Gastroesophageal sphincter (tissue), 4 donors: ENCODE data around the gene BORCS6. TPM values are rescaled to one million over a fixed set of nuclear protein-coding genes. Genes with fewer than 3 reads are reported as not detected.
A peak's percentile ranks its signal among the peaks of the same experiment; 100 is the strongest.
"Not testable (repeated sequence)": the region's sequence is repeated elsewhere in the genome, so short reads cannot be mapped to it uniquely, and the experiment has no call there.

ENCODE experiments used
- ATAC-seq: fragments of 150-250 bp; one replicate; pipeline ENCODE4 v1.9.1; 2016; ENCODE audit warnings: mild to moderate bottlenecking, moderate library complexity
- H3K27ac ChIP-seq, 4 donors: fragments of 200-600 bp; sonication (generic) in 3 of 4; 1 replicate in 3 of 4; 2 replicates in 1 of 4; pipeline ENCODE4 v1.5.1; 2016 to 2019
- H3K27me3 ChIP-seq: fragments of 200-600 bp; sonication (generic); one replicate; pipeline ENCODE4 v1.5.1; 2019
- H3K36me3 ChIP-seq, 2 donors: fragments of 200-600 bp; sonication (generic); one replicate each; pipeline ENCODE4 v1.5.1; 2019; ENCODE audit warnings: control low read depth in 1 of 2
- H3K4me1 ChIP-seq, 3 donors: fragments of 200-600 bp; sonication (generic); 1 replicate in 2 of 3; 2 replicates in 1 of 3; pipeline ENCODE4 v1.5.1; 2016 to 2019; ENCODE audit warnings: control low read depth in 2 of 3
- H3K4me3 ChIP-seq, 2 donors: fragments of 200-600 bp; sonication (generic); one replicate each; pipeline ENCODE4 v1.5.1; 2019; ENCODE audit warnings: mild to moderate bottlenecking in 1 of 2, moderate library complexity in 1 of 2
- H3K9me3 ChIP-seq, 3 donors: fragments of 200-600 bp; sonication (generic); one replicate each; pipeline ENCODE4 v1.5.1; 2017 to 2019; ENCODE audit warnings: control low read depth in 2 of 3
- CTCF ChIP-seq, 4 experiments: fragments of 200-600 bp in 2 of 4; fragments of 450-650 bp in 2 of 4; sonication (generic) in 1 of 4; IDR thresholded peaks; one replicate each; pipeline ENCODE4 v1.5.1; 2017 to 2019; ENCODE audit warnings: antibody characterized with exemption in 4 of 4, mild to moderate bottlenecking in 2 of 4, moderate library complexity in 2 of 4
- EP300 ChIP-seq: sonication (generic); formaldehyde crosslinking; IDR thresholded peaks from one replicate; pipeline ENCODE4 v1.6.1; 2017; ENCODE audit warnings: antibody characterized with exemption, mild to moderate bottlenecking
- POLR2A ChIP-seq, 2 donors: fragments of 450-650 bp; IDR thresholded peaks; one replicate each; pipeline ENCODE4 v1.6.1; 2017; ENCODE audit warnings: antibody characterized with exemption in 2 of 2, mild to moderate bottlenecking in 2 of 2, moderate library complexity in 1 of 2
- POLR2AphosphoS5 ChIP-seq: sonication (generic); formaldehyde crosslinking; IDR thresholded peaks from one replicate; pipeline ENCODE4 v1.6.1; 2017; ENCODE audit warnings: antibody characterized with exemption
- WGBS, 2 donors: methylation state at CpG; one replicate each; pipeline ENCODE4 v1.1.5; 2018; ENCODE audit warnings: low coverage in 1 of 2; 5-methylcytosine and 5-hydroxymethylcytosine counted together
- total RNA-seq, 4 donors: library from RNA; depleted of rRNA; stranded (reverse); fragments of >200 nt; gene quantifications; one replicate each; pipeline ENCODE4 v1.1.0, GENCODE V29; 2016

Gene BORCS6
- total RNA-seq, 4 donors from 2014 or later = 8.1 to 16.1 (median 12.4) TPM

- 0% methylated on average over 3 of the region's 9 CpGs for WGBS, 2 donors
- Histone ChIP-seq H3K4me3 (peak overlapping the region; percentile 48 to 73), H3K27me3 (no peaks in the 10 kb centered on the region), H3K4me1 (peaks cover 0 to 58% (median 17%) of the 10 kb centered on the region in 3 donors), H3K9me3 (no peaks in the 10 kb centered on the region), H3K27ac (peak overlapping the region; percentile 95 to 98 (median 98)), H3K36me3 (peaks cover 0 to 2% of the 10 kb centered on the region in 2 donors)
- no peak for ATAC-seq
- TF ChIP-seq POLR2A (IDR thresholded peaks at IDR 0.05) (no peak), EP300 (no peak)
Measured at GRCh38 chr17:8222380-8222629, 32.3 kb upstream of the BORCS6 start.

- Histone ChIP-seq H3K27ac (peak overlapping the region; percentile 95 to 98 (median 98)), H3K27me3 (no peaks in the 10 kb centered on the region), H3K4me1 (peaks cover 0 to 53% (median 13%) of the 10 kb centered on the region in 3 donors), H3K9me3 (no peaks in the 10 kb centered on the region), H3K36me3 (no peaks in the 10 kb centered on the region), H3K4me3 (peak overlapping the region; percentile 48 to 73)
- TF ChIP-seq POLR2AphosphoS5 = peak; percentile 32
- TF ChIP-seq CTCF (IDR thresholded peaks at IDR 0.05) = peak in 1 of 4 experiments; percentile 2
- TF ChIP-seq POLR2A (IDR thresholded peaks at IDR 0.05) = no peak
- ATAC-seq = peak; percentile 76
- WGBS, 2 donors = 0% methylated on average over 9 of the region's 40 CpGs; no CpG with 5 or more reads in 1 of the 2 donors
Measured at GRCh38 chr17:8221663-8222379, 31.8 kb upstream of the BORCS6 start.

GRCh38 chr17:8220783-8221662, 31.0 kb upstream of the BORCS6 start:
- Histone ChIP-seq H3K36me3 (no peaks in the 10 kb centered on the region), H3K4me3 (peak overlapping the region; percentile 48 to 73), H3K27ac (peak overlapping the region; percentile 95 to 98 (median 98)), H3K27me3 (no peaks in the 10 kb centered on the region), H3K9me3 (no peaks in the 10 kb centered on the region), H3K4me1 (peaks cover 0 to 45% (median 13%) of the 10 kb centered on the region in 3 donors)
- 0 to 1% methylated on average over 21 to 29 of the region's 45 CpGs for WGBS, 2 donors
- no peak for TF ChIP-seq EP300
- TF ChIP-seq CTCF (IDR thresholded peaks at IDR 0.05) = peak in 1 of 4 experiments; percentile 12
- peak; percentile 52 for TF ChIP-seq POLR2AphosphoS5
- peak in 1 of 2 donors; percentile 26 for TF ChIP-seq POLR2A (IDR thresholded peaks at IDR 0.05)
- peak; percentile 71 for ATAC-seq

GRCh38 chr17:8214000-8214399, 24.0 kb upstream of the BORCS6 start:
- not testable (repeated sequence) for H3K4me3 ChIP-seq, H3K36me3 ChIP-seq, ATAC-seq, H3K27ac ChIP-seq, H3K27me3 ChIP-seq, H3K9me3 ChIP-seq
- peaks cover 0 to 15% (median 6%) of the 10 kb centered on the region in 3 donors for H3K4me1 ChIP-seq
- WGBS, 2 donors = 73 to 78% methylated on average over 2 to 5 of the region's 15 CpGs

GRCh38 chr17:8212312-8213180, 22.6 kb upstream of the BORCS6 start:
- WGBS, 2 donors = 61 to 83% methylated on average over 8 to 11 of the region's 14 CpGs
- Histone ChIP-seq H3K27ac (no peak overlapping the region), H3K4me1 (peaks cover 0 to 15% (median 6%) of the 10 kb centered on the region in 3 donors), H3K4me3 (no peak overlapping the region), H3K9me3 (no peaks in the 10 kb centered on the region), H3K36me3 (no peaks in the 10 kb centered on the region), H3K27me3 (no peaks in the 10 kb centered on the region)
- no peak for ATAC-seq
- TF ChIP-seq POLR2AphosphoS5 = no peak
